SW480 (cell line): ENCODE data around the gene HTR5A.

Experiments used
- DNase-seq: peaks from one replicate; pipeline ENCODE4 v3.0.0-alpha.2; 2016; ENCODE audit warnings: low spot score

Gene HTR5A

DNA sequence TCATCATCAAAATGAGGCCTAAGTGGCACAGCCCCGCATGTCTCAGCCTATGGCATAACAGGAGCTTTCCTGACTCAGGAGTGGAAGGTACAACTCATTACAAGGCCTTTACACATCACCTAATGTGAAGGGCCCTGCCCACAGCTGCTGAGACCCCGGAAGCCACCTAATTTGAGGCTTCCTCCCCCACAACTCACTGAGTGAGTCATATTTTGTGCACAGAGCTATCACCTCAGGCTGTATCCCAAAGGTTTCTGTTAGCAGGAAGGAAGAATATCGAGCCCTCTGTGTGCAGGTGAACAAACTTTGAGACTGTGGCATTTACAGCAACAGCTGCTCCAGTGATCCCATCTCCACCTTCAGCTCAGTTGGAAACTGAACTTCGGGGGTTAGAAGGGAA lies 20.6 kb downstream of the HTR5A start:
- peak; percentile 87 for DNase-seq

DNA sequence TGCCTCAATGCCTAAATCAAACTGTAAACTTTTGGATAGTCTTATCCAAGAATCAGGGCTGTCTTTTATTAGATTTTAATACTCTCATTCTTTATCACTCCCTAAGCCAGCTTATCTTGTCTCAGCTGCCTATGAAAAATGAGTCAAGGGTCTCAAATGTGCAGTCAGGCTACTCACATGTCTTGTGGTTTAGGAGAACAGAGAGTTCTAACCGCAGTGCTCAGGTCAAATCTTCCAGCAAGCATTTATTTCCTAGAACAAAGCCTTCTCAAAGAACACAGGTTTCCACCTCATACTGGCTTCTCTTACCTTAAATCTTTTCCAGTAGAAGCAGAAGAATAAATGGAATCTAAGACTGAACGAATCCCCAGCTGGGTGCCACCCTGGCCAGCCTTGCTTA lies 23.5 kb downstream of the HTR5A start:
- no peak for DNase-seq

DNA sequence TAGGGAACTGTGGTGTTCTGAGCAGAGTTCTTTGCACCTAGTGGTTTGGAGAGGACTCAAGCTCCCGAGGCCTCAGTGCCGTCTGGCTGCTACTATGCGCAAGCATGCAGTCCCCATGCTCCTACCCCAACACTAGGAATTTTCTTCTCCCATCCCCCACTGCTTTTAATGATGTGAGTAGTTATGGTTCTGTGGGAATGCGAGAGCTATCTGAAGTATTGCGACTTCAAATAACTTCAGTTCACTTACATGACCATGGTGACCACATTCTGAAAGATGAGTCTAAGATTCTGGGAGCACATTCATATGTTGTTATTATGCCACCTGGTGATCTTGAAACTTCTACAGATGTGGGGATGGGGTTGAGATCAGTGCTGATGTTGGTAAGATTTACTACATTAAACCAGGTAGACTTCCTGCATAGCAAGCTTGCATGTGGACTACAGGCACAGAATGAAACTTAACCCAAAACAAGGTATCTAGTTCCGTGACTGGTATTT lies 24.6 kb downstream of the HTR5A start:
- no peak for DNase-seq

DNA sequence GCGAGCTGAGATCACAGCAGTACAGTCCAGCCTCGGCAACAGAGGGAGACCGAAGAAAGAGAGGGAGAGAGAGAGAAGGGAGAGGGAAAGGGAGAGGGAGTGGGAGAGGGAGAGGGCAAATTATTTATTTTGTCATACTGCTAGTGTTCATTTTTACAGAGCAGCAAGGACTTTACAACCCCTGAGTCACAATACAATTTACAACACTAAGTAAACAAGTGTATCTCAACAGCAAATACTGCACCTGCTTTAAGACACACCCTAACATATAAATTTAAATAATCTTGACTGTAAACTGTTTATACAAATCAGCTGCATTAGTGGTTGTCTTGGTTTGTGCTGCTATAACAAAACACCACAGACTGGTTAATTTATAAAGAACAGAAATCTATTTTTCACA lies 27.2 kb downstream of the HTR5A start:
- DNase-seq, result peak; percentile 9

DNA sequence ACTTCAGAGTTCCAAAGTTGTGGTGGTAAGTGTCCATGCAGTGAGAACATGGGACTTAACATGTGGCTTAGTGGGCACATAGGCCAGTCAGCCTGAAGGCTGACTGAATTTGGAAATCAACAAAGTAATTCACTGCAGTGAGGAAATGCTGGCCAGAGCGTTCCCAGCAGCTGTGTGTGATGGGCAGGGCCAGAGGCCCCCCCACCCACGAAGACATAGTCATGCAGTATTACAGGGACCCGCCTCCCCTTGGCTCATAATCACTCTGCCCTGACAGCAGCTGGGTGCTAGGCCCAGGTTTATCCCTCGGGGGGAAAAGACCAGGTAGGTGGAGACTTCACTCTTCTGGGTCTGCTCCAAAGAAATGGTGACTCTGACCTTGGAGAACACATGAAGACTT lies 33.7 kb downstream of the HTR5A start:
- DNase-seq, result no peak

DNA sequence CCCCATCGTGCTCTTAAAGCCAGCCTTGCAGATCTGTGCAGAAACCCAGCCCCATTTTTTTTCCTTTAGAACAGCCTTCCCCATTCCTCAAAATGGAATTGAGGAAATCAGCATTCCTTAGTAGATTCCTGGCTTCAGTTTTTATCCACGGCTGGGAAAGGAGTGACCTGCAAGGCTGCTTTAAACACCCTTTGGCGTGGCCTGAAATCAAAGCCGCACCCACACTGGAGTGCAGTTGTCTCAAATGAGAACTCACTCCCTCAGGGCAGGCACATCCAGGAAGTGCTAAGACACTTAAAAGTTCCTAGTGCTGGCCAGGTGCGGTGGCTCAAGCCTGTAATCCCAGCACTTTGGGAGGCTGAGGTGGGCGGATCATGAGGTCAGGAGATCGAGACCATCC lies 34.8 kb downstream of the HTR5A start:
- no peak for DNase-seq

DNA sequence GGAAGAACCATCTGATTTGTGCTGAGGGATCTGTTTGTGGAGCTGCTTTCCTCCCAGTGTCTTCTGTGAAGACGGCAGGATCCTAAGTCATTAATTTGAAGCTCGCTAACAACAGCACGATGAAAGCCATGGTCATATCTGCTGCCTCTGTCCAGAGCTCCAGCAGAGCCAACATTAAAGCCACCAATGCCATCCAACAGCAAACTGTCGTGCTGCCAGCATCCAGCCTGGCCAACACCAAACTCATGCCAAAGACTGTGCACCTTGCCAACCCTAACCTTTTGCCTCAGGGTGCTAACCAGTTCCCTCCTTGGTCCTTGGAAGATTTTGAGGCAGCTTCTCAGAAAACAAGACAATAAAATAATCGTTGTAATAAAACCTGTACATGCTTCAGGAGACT lies 36.2 kb downstream of the HTR5A start:
- no peak for DNase-seq

DNA sequence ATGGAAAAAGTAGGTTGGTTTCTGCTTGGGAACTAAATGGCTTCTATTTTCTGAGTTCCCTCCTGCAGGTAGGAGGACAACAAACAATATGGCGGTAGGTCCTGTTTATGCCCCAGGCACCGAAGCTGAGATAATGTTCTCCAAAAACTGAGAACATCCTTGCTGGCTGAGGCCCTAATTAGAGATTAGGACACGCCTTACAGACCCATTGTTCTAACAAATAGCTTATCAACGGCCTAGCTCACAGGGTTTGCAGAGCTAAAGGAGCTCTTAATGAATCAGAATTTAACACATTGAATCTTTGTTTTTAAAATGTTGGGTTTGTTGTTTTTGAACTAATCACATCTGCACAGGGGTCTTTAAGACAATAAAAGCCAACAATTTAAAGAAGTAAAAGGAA lies 37.0 kb downstream of the HTR5A start:
- DNase-seq, result no peak

DNA sequence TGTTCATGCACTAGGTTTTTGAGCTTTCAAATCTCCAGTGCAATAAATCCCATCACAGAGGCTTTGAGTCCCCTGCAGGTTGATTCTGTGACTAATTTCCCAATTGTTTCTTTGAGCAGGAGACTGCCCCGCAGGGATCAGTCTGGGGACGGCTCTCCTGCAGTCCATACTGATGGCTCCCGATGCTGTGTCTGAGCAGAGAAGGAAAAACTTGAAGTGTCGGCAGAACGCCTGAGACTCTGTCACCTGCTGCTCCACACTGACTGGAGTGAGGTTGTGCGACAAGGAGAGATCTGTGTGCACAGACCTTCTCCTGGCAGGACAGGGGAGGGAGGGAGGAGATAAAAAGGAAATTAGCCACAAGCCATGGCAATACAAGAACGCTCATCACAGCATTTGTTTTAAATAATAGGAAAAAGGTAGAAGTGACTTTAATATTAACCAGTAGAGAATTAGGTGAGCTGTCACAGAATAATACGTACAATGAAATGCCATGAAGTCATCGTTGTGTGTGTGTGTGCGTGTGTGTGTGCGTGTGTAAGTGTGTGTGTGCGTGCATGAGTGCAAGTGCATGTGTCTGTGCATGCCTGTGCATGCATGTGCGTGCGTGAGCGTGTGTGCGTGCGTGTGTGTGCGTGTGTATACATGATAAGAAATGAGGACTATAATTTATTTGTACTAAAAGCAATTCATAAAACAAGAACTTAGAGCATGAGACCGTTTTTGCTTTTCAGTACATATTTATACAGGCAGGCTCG lies 38.2 kb downstream of the HTR5A start:
- DNase-seq, result no peak

DNA sequence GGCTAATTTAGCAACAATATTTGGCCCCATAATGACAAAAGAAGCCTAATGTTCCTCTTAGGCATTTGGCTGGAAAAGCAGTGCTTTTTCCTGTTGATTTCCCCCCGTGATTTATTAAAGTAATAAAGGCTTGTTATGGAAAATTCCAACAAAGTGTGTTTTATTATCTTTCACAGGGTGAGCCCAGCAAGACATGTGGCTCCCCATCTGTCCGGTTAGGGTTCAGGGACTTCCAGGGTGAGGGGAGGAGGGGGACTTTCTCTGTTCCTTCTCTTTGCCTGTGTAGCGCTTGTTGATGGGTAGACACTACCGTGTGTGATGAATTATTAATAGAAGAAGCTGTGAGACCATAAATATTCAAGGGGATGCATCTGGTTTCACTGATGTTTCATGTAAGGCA lies 39.0 kb downstream of the HTR5A start:
- no peak for DNase-seq

DNA sequence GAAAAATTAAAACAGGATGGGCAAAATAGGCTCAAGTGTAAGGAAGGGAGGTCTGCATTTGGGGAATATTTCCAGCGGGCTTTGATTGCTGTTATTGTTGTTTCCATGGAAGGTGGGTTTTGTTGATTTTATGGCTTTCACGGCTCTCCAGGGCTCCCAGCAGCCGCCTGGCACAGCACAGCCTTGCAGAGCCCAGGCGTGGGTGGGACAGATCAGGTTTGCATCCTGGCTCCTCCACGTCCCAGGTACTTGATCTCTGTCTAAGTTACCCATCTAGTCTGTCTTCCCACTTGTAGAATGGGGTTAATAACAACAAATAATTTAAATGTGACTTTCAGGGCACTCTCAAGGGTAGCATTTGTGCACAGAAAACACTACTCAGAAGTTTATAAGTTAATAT lies 45.2 kb downstream of the HTR5A start:
- no peak for DNase-seq

DNA sequence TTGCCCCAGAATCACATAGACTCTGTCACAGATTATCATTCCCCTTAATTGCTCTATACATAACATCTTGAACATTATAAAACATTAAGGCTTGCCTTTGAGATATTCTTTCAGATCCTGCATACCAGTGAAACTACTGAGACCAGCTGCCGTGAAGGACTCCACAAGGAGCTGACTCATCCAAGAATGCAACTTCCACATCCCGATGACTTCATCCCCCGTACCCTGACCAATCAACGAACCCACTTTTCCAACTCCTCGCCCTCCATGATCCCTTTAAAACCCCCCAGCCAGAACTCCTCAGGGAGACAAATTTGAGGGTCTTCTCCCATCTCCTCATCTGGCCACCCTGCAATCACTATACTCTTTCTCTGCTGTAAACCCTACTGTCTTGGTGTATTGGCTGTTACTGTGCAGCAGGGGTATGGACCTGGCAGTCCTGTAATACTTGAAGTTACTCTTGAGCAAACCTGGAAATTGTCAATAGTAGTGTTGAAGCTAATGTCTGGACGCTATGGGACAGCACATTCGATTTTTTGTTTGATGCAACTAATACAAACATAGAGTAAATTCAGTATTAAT lies 49.8 kb downstream of the HTR5A start:
- no peak for DNase-seq

DNA sequence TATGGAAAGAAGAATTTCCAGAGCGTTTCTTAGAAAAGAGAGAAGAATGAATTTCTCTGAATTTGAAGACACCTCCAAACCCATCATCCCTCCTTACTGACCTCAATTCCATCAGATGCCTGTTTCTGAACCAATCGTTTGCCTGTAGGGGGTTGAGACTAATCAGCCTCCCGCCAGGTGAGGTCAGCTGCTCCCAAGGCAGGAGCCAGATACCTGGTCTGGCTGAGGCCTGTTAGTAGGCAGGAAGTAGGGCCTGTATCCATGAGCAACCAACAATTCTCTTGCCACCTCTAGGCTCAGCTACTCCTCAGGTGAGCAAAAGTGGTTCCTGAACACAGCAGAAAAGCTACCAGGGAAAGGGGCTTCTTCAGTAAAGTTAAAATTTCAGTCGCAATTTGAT lies 50.3 kb downstream of the HTR5A start:
- no peak for DNase-seq

DNA sequence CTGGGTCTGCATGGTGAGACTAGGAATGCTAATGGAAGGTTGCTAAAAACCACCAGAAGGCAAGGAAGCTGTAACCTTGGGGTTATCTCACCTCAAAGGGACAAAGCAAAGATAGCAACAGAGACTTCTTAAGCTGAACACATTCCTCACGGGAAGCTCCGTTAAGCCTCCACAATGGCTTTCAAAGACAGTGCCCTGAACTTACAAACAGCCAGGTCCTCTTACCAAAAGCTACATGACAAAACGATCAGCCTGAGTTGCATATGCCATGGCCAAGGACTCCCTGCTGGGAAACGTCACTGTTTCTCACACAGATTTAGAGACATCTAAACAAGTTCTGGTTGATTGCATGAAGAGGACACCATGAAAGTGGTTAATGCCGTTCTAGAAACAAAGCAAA lies 52.7 kb downstream of the HTR5A start:
- DNase-seq, result no peak

DNA sequence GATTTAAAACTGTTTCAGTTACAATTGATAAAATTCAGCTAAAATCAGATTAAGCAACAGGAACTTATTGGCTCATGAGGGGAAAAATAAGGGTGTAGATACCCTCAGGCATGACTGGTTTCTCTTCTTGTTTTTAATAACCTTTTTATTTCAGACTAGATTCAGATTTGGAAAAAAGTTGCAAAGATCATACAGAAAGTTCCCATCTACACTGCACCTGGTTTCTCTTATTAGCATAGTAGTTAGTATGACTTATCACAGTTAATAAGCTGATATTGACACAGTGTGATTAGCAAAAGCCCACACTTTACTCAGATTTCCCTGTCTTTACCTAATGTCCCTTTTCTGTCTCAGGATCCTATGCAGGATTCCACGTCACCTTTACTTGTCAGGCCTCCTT lies 53.3 kb downstream of the HTR5A start:
- DNase-seq, result no peak

DNA sequence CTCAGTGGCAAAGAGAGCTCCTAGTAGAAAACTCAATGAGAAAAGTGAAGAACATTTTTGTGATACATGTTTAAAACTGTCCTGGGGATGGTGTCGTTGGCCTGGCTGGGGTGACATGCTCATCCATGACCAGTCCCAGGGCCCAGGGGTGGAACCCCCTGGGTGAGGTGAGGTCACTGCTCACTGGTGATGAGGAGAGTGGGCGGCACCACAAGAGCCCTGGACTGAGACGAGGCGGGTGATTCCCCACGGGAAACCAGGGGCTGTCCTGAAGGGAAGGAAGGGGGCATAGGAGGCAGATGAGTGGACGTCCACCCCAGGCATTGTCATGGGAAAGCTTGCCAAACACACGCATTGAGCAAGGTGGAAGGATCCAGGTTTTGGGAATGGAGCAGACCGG lies 54.6 kb downstream of the HTR5A start:
- DNase-seq, result no peak

DNA sequence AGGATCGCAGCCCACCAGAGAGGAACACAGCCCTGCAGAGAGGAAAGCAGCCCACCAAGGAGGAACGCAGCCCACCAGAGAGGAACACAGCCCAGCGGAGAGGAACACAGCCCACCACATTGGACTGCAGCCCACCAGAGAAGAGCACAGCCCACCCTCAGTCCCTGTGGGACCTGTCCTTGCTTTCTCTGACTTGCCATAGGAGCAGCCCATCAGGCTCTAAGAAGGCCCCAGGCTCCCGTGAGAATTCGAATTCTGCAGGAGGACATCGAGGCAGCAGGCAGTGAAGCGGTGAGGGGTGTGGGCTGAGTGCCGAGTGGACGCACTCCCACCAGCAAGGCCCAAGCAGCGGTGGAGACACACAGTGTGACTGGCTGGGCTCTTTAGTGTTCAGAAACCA lies 59.1 kb downstream of the HTR5A start:
- no peak for DNase-seq

DNA sequence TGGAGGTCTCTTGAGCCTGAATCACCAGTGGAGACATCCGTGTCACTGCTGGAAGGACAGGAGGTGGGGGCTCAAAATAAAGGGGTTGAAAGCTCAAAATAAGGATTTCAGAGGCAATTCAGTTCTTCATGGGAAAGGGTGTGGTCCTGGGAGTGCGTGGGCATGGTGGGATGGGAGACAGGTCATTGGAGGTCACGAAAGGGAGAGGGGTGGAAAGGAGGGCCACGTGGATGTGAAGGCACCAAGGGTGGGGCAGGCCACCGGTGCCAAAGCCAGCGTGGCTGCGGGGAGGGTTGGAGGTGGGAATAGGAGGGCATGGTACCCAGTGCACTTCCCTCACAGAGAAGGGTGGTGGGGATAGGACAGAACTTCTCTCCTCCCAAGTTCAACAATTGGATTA lies 59.7 kb downstream of the HTR5A start:
- no peak for DNase-seq

DNA sequence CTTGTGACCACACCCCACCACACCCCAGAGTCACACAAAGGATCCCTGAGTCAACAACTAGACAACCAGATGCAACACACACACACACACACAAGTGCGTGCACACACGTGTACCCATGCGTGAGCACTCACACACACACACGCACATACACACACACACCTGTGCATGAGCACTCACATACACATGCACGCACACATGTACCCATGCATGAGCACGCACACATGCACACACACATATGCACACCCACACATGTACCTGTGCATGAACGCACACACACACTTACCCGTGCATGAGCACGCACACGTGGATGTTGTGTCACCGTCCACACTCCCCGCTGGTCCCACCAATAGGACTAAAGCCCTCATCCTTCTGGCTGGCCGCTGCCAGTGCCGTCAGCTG lies 60.4 kb downstream of the HTR5A start:
- DNase-seq, result no peak

DNA sequence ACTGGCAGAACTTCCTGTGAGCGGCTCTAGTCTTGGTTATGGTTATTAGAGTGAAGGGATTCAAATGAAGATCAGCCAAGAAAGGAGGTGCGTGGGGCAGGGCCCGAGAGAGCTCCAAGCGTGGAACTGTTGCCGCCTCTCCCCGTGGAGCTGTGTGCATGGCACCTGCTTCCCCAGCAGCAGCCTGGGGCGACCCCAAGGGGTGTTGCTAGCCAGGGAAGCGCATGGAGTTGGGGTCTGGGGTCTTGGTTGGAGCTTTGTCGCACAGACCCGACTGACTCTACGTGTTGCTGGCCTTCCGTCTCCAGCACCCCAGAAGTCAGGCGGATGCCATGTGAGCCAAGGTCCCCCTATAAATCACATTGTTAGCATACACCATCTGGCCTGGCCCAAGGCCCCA lies 61.0 kb downstream of the HTR5A start:
- DNase-seq, result no peak

DNA sequence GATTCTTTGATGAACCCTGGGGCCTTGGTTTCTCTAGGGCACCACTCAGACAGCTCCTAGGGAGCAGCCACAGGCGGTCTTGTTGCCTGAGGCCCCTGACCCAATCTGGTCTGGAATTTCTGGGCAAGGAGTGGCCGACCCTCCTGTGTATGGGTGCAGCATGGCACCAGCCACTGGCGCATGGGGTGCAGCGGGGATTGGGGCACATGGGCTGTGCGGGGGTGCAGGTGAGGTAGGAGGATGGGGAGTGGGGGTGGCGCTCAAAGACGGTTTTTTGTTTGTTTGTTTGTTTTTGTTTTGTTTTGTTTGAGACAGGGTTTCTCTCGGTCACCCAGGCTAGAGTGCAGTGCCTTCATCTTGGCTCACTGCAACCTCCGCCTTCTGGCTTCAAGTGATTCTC lies 62.3 kb downstream of the HTR5A start:
- DNase-seq, result no peak

DNA sequence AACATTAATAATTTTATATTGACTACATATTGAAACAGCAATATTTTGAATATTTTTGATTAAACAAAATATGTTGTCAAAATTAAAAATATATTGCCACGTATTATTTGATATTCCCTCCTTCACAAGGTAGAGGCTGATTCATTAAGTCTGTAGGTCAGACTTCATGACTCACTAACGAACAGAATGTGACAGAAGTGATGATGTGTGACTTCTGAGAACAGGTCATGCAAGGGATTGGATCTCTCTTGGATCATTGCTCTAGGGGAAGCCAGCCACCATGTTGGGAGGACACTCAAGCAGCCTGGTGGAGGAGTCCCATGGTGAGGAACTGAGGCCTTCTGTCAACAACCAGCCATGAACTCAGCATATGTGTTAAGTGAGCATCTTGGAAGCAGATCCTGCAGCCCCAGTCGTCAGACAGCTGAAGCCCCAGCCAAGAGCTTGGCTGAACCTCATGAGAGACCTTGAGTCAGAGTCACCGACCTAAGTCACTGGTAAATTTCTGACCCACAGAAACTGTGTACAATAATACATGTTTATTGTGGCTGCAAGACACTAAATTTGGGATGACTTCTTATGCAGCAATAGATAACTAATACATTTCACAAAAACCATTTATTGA lies 66.6 kb downstream of the HTR5A start:
- DNase-seq, result no peak
